SW480 (cell line): ENCODE measurements around the gene UMAD1.
"Not testable (repeated sequence)": the region's sequence is repeated elsewhere in the genome, so short reads cannot be mapped to it uniquely, and the experiment has no call there.

Experiments
- DNase-seq: peaks from one replicate; pipeline ENCODE4 v3.0.0-alpha.2; 2016; ENCODE audit warnings: low spot score

The UMAD1 gene

DNA sequence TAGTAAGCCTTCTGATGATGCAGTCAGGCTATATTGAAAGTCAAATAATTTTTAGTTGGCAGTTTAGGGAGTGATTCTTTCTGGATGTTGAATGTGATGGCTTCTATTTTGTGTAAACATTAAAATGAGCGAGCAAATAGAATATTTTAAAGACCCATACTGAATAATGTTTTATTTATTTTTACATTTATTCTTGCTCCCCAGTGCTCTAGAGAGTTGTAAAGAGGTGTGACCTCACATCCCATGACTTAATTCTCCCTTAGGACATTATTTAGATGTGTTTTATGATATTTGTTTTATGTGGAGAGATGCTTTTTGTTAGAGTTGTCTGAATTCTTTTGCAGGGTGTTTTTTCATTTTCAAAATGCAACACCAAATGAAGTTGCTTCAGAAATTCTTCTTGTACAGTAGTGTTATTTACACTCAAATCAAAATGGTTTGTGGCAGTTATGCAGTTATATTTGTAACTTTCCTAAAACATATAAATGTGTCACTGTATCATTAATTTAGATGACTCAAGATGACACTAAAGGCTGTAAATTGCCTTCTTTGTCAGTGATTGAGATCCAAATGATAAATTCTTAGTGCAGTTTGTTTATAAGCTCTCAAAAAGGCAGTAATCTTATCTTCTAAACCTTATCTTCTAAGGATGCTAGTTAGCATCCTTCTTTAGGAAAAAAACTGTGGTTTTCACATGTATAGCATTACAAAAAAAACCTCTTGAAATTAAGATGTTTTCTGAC, 12.4 kb downstream of the UMAD1 start:
- no peak for DNase-seq

GRCh38 chr7:7653593-7654187, 13.1 kb downstream of the UMAD1 start:
- peak; percentile 25 for DNase-seq

- no peak for DNase-seq
These were observed 14.6 kb downstream of the UMAD1 start for GRCh38 chr7:7654964-7655715.

GRCh38 chr7:7656459-7656858, 15.9 kb downstream of the UMAD1 start:
- DNase-seq = not testable (repeated sequence)

- no peak for DNase-seq
These were observed 22.0 kb downstream of the UMAD1 start for GRCh38 chr7:7662527-7662926.

- DNase-seq = no peak
These were observed 23.7 kb downstream of the UMAD1 start for GRCh38 chr7:7664291-7664690.

DNA sequence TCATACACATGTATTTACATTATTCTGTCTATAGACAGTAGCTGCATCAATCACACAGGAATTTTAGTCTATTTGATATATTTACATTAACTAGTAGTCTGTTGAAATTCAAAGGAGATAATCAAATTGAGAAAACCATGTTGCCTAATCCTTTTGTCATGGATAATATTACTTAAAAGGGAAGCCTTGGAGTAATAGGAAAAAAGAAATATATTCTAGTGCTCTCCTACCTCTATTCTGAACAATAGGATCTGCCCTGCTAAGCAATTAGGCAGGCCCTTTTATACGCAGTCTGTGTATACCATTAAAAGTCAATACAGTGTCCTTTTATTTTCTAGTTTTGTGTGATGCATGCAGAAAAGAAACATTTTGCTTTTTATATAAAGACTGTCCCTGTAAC, 24.5 kb downstream of the UMAD1 start:
- DNase-seq = no peak

GRCh38 chr7:7667187-7667586, 26.6 kb downstream of the UMAD1 start:
- DNase-seq = no peak

DNA sequence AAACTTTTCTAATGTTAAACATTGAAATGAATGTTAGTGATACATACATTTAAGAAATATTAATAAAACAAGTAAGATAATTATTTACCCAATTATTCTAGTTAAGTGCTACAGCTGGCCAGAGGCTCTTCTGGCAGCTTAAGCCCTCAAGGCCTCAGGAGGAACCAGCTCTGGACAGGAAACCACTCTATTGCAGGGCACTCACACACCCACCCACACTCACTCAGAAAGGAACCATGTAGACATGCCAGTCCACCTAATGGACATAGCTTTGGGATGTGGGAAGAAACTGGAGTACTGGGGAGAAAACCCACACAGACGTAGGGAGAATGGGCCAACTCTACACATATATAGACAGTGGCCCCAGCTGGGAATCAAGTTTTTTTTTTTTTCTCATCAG, 28.2 kb downstream of the UMAD1 start:
- DNase-seq = no peak

DNA sequence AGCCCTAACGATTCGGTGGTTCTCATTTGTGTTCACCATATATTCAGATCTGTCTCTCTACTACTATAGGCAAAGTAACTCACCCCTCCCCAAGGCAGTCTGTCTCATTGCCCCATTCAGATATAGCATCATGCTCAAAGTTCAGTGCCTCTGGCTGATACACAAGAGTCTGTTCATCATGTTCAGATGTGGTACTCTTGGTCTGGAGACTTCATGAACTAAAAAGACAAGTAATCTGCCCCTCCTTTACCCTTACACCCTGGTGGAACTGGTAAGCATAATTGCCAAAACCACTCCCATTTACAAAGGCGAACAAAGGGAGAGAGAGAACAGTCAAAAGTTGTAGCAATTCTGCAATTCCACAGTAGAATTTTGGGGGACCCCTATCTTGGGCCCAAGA, 29.9 kb downstream of the UMAD1 start:
- no peak for DNase-seq

DNA sequence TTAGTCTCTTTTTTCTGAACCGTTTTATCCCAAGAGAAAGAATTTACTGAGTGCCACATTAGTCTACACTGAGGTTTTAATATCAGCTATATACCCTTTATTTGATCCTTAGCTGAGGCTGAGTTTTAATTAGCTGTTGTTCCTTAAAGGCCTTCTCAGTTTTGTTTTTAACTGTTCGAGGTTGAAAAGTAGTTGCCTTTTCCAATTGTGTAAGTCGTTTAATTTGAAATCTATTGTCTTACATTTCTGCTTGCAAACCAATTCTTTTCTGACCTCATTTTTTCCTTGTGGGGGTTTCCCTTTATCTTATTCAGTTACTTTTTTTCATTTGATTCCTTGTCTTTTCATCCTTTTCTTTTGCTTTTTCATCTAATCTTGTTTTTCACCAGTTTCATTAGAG, 30.8 kb downstream of the UMAD1 start:
- no peak for DNase-seq

DNA sequence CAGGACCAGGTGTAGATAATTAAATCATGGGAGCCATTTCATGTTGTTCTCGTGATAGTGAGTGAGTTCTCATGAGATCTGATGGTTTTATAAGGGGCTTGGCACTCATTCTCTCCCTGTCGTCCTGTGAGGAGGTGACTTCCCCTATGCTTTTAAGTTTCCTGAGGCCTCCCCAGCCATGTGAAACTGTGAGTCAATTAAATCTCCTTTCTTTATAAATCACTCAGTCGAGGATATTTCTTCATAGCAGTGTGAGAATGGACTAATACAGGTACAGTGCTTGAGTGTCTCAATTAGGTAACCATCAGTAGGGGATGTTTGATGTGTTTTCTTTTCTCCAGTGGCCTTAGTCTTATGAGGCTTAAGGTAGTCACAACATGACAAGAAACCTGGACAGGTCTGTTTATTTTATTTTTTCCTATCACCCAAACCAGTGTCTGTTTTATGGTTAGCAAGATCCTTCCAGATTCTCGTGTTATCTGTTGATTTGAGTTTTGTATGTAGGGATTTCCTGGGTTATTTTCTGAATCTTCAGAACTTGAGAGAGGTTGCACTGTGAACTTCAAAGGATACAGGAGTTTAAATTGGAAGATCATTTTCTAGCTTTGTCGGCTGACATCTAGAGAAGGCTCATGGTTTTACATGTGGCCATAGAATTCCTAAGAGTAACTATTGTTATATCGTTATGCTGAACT, 32.1 kb downstream of the UMAD1 start:
- no peak for DNase-seq

DNA sequence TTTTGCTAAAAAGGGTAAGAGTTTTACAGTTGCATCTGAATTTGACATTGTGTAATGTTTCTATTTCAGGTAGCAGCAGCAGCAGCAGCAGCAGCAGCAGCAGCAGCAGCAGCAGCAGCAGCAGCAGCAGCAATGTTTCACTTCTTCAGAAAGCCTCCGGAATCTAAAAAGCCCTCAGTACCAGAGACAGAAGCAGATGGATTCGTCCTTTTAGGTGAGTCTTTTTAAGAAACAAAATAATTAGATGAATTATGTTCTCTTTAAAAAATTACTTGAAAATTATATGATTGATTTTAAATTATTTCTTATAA, 32.6 kb downstream of the UMAD1 start:
- no peak for DNase-seq

GRCh38 chr7:7675686-7676085, 35.1 kb downstream of the UMAD1 start:
- no peak for DNase-seq

DNA sequence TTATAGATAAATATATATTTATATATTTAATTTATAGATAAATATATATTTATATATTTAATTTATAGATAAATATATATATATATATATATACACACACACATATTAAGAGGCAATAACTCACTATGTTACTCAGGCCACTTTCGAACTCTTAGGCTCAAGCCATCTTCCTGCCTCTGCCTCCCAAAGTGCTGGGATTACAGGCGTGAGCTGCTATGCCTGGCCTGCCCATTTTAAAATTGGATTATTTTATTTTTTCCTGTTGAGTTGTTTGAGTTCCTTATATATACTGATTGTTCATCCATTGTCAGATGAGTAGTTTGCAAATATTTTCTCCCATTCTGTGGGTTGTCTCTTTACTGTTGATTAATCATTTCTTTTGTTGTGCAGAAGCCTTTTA, 39.1 kb downstream of the UMAD1 start:
- not testable (repeated sequence) for DNase-seq

GRCh38 chr7:7681191-7681935, 40.8 kb downstream of the UMAD1 start:
- peak; percentile 67 for DNase-seq

GRCh38 chr7:7681936-7682329, 41.4 kb downstream of the UMAD1 start:
- no peak for DNase-seq

- DNase-seq = no peak
These were observed 42.3 kb downstream of the UMAD1 start for GRCh38 chr7:7682861-7683260.

- no peak for DNase-seq
These were observed 46.4 kb downstream of the UMAD1 start for GRCh38 chr7:7686811-7687508.

GRCh38 chr7:7687800-7688199, 47.2 kb downstream of the UMAD1 start:
- no peak for DNase-seq

GRCh38 chr7:7688310-7688709, 47.8 kb downstream of the UMAD1 start:
- no peak for DNase-seq

- no peak for DNase-seq
These were observed 48.4 kb downstream of the UMAD1 start for GRCh38 chr7:7688956-7689355.
